Right hindlimb (tissue), 1 donor: ENCODE results near the gene CCDC9B.

Source experiments
- DNase-seq: peaks from one replicate; pipeline ENCODE4 v3.0.0-alpha.2; 2018

CCDC9B gene

DNA sequence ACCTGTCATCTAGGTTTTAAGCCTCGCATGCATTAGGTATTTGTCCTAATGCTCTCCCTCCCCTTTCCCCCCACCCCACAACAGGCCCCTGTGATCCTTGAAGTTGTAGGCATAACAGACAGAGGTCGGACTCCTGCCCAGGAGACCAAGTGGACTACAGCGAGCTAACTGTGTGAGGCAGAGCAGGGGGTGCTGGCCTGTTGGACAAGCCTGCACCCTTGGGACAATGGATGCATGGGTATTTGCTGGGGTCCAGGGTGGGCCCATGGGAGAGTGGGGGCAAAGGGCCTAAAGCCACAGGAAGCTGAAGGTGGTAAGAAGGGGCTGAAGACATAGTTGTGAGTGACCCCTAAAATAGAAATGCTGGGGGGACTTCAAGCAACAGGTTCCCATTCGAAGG is 35.5 kb downstream of the CCDC9B start:
- DNase-seq: no peak

DNA sequence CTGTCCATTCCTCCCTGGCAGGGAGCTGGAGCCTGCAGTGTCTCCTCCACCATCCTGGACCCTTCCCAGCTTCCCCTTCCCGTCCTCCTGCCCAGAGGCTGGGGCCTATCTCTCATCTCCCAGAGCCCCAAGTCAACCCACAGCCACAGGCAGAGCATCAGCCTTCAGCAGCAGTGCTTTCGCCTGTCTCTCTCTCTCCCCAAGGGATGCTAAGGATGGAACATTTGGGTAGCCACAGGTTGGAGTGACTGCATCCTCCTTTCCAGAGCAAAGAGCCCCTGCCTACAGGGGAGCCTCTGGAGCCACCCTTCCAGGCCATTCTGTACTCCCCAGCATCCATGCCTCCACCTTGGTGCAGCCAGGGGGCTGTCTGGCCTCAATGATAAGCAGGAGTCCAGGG is 37.2 kb downstream of the CCDC9B start:
- no peak for DNase-seq

DNA sequence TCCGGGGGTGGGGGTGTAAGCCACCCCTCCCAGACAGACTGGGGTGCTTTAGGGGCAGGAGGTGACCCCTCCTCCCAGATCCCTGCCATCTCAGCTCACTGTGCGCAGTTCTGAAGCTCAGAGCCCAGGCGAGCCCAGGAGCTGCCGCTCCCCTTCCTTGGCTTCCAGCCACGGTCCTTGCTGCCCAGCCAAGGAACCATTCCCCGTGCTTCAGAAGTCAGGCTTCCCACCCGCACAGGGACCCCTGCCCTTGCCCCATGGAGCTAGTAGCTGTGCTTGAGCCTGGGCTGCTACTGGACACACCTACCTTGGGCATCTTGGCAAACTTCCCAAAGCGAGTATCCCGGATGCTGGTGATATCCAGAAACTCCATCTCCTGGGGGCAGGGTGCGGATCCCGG is 37.8 kb downstream of the CCDC9B start:
- no peak for DNase-seq

DNA sequence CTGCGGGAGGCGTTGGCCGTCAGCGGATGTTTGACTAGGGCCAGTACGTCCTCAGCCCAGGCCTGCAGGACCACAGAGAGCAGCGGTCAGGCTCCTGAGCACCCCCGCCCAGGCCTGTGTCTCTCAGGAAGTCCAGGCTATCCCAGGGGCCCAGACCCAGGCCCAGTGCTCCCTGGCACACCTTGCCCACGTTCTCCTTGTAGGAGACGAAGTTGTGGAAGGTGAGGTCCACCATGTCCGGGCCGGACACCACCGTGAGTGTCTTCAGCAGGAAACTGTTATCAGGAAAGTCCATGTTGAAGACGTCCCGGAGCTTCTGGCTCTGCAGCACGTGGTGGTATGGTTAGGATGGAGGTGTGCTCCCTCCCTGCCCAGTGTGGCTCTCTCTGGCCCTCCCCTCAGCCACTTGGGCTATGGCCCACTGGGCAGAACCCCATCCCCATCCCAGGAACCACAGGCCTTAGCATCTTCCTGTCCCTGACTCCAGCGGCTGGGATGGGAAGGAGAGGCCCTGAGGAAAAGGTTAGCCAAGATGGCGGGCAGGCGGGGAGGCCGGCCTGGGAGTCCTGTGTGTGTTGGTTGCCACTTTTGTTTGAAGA is 38.4 kb downstream of the CCDC9B start:
- no peak for DNase-seq

DNA sequence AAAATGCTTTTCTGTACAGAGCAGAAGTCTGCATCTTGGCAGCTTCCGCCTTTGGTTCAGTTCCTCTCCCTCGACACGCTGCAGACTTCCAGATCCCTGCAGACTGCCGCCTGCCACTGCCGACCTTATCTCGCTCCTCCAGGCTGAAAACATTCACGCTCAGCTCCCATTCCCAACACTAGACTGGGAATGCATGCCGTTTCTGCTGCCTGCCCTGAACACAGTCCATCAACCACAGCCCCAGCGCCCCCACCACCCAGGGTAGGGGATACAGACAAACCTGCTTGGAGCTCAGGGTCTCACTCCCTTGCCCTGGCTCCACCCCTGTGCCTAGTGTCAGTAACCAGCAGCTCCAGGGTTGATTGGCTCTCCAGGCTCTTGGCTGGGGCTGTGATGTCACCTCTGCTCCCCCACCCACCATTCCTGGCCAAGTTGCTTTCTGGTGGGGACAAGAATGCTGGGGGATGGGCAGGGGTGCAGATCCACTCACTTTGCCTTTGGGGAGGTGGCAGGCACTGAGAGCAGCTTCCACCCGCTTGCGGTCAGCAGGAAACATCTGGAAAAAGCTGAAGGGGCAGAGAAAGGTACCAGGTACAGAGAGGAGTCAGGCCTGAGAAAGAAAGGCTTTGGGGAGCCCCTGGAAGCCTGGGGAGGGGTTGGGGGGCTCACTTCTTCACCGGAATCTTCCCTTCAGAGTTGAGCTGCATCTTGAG is 39.1 kb downstream of the CCDC9B start:
- no peak for DNase-seq

DNA sequence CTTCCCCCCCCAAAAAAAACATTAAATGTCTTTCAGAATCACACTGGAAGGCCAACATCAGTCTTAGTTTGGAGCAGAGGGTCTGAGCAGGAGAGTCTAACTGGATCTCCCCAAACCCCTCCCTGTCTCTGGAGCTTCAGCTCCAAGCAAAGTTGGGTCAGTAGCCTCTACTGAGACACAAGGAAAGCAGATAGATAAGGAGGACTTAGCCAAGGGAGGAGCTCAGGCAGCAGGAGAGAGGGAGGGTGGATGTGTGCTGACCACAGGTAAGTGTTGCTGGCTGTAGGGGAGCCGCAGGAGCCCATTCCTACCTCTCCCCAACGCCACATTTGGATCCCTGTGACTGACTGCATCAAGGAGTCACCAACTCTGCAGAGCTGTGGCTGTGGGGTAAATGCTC is 40.0 kb downstream of the CCDC9B start:
- no peak for DNase-seq

DNA sequence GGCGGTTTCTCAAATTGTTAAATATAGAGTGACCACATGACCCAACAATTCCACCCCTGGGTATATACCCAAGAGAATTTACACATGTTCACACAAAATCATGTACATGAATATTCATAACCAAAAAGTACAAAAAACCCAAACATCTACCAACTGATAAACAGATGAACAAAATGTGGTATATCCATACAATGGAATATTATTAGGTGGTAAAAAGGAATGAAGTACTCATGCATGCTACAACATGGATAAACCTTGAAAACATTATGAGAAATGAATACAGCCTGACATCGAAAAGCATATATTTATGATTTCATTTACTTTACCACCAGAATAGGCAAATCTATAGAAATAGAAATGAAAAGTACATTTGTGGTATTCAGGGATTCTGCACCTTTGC is 40.4 kb downstream of the CCDC9B start:
- DNase-seq: no peak

DNA sequence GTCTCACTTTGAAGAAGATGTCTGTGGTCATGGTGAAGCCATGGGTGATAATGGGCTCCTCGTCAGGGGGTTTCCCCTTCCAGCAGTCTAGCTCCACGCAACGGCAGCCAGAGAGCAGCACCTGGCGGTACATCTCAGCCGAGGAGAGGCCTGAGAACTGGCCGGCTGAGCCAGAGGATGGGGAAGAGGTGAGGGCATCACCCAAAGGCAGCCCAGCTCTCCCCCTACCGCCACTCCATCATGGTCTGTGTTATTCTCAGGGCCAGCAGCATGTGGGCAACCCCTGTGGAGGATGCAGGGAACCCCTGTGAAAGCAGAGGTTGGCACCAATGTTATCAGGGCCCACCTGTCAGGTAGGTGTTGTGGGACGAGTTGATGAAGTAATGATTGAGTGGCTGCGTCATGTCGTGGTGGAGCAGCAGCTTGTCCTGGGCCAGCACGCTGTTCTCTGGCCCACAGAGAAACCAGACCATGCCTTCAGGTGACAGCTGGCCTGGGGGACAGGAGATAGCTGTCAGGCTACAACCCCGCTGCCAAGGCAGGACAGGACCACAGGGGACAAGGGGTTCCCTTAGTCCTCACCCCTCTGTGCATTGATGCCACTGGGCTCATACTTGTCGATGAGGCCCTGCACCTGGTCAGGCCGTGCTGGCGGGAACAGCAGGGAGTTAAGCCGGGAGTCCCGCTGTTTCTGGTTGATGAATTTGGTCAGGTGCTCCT is 42.4 kb downstream of the CCDC9B start:
- DNase-seq: no peak

DNA sequence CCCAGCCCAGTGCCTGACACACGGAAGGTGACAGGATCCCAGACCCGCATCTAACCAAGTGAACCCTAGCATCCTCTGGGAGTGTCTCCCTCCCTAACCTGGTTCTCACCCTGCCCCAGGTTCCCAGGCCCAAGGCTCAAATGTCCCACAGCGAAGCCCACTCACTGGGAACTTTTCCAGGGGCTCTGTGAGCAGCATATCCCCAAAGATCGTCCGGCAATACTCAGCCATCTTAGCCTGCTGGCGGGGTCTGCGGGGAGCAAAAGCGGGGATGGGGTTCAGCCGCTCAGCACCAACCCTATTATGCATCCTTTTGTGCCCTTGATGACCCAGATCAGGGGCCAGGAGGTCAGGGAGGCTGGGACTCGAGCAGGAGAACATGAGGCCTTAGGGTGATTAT is 43.4 kb downstream of the CCDC9B start:
- DNase-seq: no peak

DNA sequence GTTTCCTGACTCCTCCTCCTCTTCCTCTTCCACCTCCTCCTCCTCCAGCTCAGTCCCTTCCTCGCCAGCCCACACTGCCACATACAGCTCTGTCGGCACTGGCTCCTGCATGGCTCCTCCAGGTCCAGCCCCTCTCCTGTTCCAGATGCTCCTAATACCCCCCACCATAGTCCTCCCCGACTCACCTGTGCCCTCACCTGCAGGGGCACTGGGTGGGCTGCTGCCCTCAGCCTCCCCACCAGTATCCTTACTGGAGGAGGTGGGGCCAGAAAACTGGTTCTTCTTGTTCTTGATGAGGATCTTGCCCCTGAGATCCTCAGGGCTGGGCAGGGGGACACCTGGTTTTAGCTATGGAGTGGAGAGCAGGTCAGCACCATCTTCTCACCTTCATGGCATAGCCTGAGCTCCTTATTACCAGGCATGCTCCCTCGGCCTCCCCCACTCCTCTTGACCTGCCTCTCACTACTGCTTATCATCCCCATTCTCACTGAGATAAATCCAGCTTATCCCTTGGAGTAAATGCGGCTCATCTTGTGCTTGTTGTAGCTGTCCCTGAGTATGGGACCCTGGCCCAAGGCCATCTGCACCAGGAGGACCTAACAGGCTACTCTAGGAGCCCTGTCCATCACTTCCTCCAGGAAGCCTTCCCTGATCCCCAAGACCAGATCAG is 44.0 kb downstream of the CCDC9B start:
- DNase-seq: no peak

DNA sequence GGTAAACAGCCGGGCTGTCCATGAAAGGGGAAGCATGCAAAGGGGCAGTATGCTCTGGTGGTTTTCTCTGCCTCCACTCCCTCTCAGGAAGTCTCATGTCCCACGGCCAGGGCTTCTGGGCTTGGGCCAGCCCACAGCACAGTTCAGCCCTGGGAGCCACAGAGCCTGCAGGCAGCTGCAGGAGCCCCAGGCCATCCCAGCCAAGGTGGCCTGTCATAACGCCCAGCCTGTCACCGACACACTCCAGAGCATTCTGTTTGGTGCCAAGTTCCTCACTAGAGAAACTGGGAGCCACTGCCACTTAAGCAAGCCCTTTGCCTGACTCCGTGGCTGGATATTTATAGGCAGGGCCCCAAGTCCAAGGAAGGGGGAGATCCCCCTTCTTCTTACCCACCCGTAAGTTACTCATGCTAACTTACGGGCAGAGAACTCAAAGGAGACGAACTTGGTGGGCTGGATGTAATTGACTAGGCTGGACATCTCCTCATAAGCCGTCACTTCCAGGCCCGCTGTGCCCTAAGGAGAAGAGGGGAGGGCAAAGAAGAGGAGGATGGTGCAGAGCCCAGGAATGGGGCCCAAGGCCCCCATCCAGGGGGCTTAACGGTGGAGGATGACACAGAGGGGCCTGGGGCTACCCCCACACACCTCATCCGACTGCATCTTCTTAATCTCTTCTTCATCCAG is 44.7 kb downstream of the CCDC9B start:
- DNase-seq: no peak

DNA sequence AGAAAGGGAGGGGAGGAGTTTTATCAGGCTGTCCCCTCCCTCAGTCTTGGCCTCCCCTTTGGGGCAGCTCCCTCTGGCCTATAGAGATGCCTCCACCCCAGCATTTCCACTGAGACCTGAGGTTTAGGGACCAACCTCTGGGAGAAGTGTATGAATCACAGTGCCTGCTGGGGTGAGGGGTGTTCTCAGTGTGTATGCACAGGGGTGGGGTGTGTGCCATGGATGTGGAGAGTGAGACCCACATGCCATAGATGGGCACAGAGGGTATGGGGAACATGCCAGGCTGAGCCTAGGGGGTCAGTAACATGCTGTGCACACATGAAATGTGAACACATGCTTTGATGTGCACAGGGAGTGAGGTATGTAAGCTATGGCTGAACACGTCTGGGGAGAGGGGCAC is 45.4 kb downstream of the CCDC9B start:
- no peak for DNase-seq

DNA sequence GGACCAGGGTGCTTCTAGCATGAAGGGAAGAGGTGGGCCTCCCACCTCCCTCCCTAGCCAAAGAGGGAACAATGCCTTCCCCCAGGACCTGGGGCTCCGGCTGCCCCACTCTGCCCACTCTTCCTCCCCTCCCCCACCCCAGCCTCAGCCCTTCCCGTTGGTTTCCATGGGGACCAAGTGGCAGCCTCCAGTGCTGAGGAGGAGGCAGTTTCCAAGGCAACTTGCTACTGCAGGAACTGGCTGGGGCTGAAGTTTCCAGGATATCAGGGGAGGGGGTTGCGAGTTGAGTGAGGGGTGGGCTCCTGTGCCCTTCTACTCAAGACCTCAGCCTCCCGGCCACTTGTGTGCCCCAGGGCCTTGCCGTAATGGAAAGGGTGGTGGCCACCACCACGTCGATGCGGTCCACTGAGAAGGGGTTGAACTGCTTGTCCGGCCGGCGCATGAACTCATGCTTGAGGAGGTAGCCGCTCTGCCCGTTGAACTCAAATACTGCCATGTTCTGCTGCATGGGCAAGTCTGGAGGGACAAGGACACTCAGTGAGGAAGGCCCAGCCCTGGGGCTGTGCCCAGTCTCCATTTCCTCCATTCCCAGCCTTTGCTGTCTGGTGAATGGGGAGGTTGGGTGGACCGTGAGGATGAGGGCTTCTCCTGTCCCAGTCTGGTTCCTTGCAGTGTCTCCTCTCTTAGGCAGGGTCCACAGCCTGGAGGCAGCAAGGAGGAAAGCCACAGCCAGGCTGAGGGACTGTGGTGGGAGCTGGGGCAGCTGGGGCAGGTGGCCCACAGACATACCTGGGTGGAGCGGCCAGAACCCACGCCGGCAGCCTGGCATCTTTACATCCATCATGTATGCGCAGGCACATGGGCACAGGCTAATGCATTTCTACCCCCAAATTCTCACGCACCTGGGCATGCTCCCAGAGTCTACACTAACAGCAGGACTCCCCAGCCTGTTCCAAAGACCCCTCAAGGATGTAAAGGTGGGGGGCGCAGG is 46.5 kb downstream of the CCDC9B start:
- no peak for DNase-seq

DNA sequence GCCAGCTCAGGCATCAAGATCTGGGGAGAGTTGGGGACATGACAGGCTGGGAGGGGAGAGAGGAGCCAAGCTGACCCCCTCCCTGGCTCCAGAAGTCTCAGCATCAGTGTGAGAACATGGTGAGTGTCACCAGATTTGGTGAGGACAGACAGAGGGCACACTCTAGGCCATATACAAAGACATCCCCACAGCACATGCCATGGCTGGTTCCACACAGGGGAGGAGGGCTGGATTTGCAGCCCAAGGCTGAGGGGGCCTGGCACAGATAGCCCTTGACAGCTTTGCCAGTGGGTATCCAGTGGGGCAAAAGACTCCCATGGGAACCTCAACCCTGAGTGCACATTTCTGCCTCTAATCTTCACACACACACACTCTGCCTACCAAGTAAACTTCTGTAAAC is 47.7 kb downstream of the CCDC9B start:
- no peak for DNase-seq

DNA sequence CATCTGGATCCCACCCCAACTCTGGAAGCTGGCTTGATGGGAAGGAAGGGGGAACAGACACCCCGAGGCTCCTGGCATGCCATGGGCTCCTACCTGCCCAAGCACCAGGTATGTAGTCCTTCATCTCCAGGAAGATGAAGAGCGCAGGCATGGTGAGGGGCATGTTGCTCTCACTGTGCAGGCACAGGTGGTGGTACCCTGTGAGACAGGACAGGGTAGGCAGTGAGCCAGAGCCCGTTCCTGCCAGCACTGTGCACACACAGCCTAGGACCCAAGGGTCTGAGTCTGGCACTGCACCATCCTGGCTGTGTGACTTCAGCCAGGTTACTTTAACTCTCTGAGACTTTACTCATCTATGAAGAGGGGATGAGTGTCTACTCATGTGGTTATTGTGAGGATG is 48.5 kb downstream of the CCDC9B start:
- DNase-seq: no peak

DNA sequence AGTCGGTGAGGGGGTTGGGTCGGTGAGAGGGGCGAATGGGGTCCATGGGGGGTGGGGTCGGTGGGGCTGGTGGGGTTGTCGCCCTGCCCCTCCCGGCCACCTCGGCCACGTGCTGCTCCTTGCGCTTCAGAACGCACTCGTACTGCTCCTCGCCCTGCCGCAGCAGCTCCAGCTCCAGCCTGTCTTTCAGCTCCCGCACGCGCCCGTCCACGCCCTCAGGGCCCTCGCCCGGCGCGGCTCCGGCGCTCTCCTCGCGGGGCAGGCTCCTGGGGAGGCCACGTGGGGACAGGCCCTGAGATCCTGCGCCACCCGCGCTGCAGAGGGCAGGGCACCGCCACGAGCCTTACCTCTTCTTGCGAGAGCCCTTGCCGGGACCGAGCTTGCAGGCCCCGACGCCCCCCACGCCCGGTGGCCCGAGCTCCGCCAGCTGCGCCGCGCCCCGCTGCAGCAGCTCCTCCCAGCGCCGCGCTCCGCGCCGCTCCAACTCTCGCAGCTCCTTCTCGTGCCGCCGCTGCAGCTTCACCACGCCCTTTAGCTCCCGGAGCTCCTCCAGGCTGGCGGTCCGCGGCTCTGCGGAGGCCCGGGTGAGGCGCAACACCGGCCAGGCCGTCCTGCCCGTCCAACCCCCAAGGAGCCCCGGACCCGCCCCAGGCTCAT is 49.7 kb downstream of the CCDC9B start:
- DNase-seq: peak; percentile 62

DNA sequence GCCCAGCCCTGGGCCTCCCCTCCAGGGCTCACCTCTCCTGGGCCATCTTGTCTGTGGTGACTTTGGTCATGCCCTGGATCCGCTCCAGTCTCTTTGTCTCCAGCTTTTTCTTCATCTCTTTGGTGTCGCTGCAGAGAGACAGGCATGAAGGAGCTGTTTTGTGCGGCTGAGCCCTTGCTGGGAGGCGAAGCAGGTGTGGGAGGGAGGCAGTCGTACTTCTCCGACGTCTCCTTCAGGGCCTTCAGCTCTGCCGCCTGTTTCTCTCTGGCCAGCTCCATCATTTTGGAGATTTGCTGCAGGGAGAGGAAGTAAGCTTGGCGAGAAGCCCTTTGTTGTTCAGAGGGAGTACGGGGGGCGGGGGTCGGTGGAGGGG is 50.2 kb downstream of the CCDC9B start:
- no peak for DNase-seq

DNA sequence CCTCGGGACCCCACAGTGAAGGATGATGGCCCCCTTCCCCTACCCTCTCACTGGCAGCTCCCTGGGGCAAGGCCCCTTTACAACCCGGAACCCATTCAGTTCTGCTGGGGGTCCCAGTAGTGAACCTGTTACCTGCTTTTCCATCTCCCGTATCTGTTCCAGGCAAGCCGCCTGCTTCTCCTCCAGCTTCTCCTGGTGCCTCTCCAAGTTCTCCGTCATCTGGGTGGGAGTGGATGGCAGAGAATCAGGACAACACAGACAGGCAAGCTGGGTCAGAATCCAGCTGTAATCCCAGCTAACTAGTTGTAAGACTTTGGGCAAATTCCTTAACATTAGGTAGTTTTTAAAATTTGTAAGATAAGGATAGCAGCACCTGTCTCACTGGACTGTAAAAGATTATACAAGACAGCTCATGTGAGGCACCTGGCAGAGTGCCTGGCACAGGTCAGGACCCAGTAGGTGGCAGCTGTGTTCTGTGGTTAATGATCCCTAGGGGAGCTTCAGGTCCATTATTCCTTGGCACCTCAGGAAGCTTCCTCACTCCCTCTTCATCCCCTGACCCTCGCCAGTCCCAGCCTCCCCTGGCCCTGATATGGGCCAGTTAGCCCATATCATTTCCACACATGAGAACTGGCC is 51.5 kb downstream of the CCDC9B start:
- DNase-seq: no peak

DNA sequence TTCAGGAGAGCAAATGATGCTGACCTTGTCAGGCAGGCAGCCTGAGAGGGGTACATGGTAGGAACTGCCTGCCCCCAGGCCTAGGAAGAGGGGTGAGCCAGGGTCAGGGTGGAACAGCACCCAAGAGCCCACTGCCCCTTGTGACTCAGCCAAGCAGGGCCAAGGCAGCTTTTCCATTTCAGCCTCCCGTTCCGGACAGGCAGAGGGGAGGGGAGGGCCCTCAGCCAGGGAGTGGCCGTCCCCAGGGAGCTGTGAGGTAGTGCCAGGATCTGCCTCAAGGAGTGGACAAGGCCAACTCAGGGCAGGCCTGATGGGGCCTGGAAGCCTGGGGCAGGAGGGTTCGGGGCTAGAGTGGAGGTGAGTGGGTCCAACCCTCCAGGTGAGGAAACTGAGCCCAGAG is 52.8 kb downstream of the CCDC9B start:
- no peak for DNase-seq

DNA sequence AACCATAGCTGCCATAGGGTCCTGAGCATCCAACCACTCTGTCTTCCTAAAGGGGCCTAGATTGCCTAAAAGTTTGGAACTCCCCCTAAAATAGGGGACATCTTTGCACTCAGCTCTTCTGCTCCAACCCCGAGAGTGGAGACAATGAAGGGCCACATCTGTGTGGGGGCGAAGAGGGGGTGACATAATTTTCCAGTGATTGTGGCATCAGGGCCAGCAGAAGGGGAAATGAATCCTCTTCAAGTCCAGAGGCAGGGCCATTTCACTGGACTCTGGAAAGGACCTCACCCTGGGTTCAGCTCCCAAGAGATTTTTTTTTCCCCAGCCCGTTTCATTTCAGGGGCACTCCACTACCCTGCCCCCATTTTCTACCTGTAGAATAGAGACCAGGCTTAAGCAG is 53.2 kb downstream of the CCDC9B start:
- no peak for DNase-seq

DNA sequence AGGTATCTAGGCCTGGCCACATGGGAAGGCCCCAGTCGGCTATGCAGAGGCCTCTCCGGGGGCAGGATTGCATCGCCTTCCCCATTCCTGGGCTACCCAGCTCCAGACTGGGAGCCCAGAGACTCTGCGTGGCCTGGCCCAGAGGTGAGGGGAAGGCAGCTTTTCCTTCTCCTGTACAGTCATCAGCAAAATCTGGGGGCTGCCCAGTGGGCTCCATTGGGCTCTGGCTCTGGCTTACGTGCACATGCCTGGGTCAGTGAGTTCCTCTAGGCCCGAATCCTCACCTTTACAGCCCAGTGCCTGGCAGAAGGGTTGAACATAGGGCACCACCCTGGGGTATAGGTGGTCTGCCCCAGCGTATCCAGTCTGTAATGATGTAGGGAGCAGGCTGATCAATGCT is 53.9 kb downstream of the CCDC9B start:
- no peak for DNase-seq
